HepG2 (cell line): ENCODE results near the gene CHCHD5. TPM values are rescaled to one million over a fixed set of nuclear protein-coding genes. Genes with fewer than 3 reads are reported as not detected.

Source experiments
- AGO1 ChIP-seq: fragments of 200-400 bp; formaldehyde crosslinking; IDR thresholded peaks from 2 replicates; pipeline ENCODE4 v1.6.1; 2017; ENCODE audit warnings: mild to moderate bottlenecking, low read depth, low read length, moderate library complexity; ENCODE audit not compliant: poor library complexity, severe bottlenecking
- AGO2 ChIP-seq: fragments of 200-400 bp; formaldehyde crosslinking; optimal IDR thresholded peaks from 2 replicates; pipeline ENCODE3; 2017; ENCODE audit warnings: mild to moderate bottlenecking, low read depth, low read length, moderate library complexity
- AKAP8 ChIP-seq: sonication (generic); formaldehyde crosslinking; IDR thresholded peaks from 2 replicates; pipeline ENCODE4 v1.5.1; 2020; ENCODE audit warnings: mild to moderate bottlenecking, missing genetic modification reagents
- ETV5 ChIP-seq: IDR thresholded peaks from 2 replicates; pipeline ENCODE4 v1.6.1; 2018; ENCODE audit warnings: missing biosample characterization, missing genetic modification reagents, inconsistent platforms, borderline replicate concordance
- FOXO4 ChIP-seq: sonication (generic); formaldehyde crosslinking; conservative IDR thresholded peaks from 2 replicates; pipeline ENCODE4 v1.8.1; 2023; ENCODE audit warnings: missing genetic modification reagents
- GABPA ChIP-seq, 2 experiments: IDR thresholded peaks; 2 replicates each; pipeline ENCODE4 v1.6.1; 2011 to 2016; ENCODE audit warnings: low read depth in 2 of 2, low read length in 1 of 2, missing biosample characterization in 1 of 2, missing genetic modification characterization in 1 of 2
- HINFP ChIP-seq: sonication (generic); formaldehyde crosslinking; IDR thresholded peaks from 2 replicates; pipeline ENCODE4 v1.4.0; 2020; ENCODE audit warnings: low read depth, mild to moderate bottlenecking, missing genetic modification reagents
- HNF1A ChIP-seq, 2 experiments: sonication (generic) in 1 of 2; formaldehyde crosslinking in 1 of 2; IDR thresholded peaks; 2 replicates each; pipeline versions ENCODE4 v1.4.0 to v1.6.1; 2016 to 2020; ENCODE audit warnings: borderline replicate concordance in 1 of 2, low read depth in 1 of 2, mild to moderate bottlenecking in 1 of 2, missing genetic modification reagents in 1 of 2
- MEF2D ChIP-seq: sonication (generic); formaldehyde crosslinking; IDR thresholded peaks from 2 replicates; pipeline ENCODE4 v1.5.1; 2020; ENCODE audit warnings: mild to moderate bottlenecking, missing genetic modification reagents
- MTA1 ChIP-seq: sonication (generic); formaldehyde crosslinking; IDR thresholded peaks from 2 replicates; pipeline ENCODE4 v1.4.0; 2020; ENCODE audit warnings: missing genetic modification reagents, mild to moderate bottlenecking, borderline replicate concordance
- MXD3 ChIP-seq: IDR thresholded peaks from 2 replicates; pipeline ENCODE4 v1.6.1; 2016; ENCODE audit warnings: mild to moderate bottlenecking, missing biosample characterization, missing genetic modification reagents
- MXD4 ChIP-seq: IDR thresholded peaks from 2 replicates; pipeline ENCODE4 v1.6.1; 2016; ENCODE audit warnings: mild to moderate bottlenecking, missing biosample characterization, missing genetic modification reagents
- NONO ChIP-seq, 2 experiments: fragments of 450-650 bp in 1 of 2; sonication (generic) in 1 of 2; formaldehyde crosslinking in 1 of 2; IDR thresholded peaks in 1 of 2; conservative IDR thresholded peaks in 1 of 2; 2 replicates each; pipeline versions ENCODE4 v1.6.1 to v1.8.0; 2017 to 2022; ENCODE audit warnings: mild to moderate bottlenecking in 1 of 2, missing genetic modification reagents in 1 of 2, moderate library complexity in 1 of 2
- RFX1 ChIP-seq: fragments of 450-650 bp; IDR thresholded peaks from 2 replicates; pipeline ENCODE4 v1.6.1; 2017
- SIN3B ChIP-seq: fragments of 150-350 bp; IDR thresholded peaks from 2 replicates; pipeline ENCODE4 v1.6.1; 2014; ENCODE audit warnings: low read length
- SRSF4 ChIP-seq: fragments of 200-400 bp; formaldehyde crosslinking; IDR thresholded peaks from one replicate; pipeline ENCODE4 v1.6.1; 2018; ENCODE audit warnings: mild to moderate bottlenecking, low read depth, low read length, moderate library complexity; ENCODE audit not compliant: poor library complexity, severe bottlenecking
- ZBTB26 ChIP-seq: IDR thresholded peaks from 2 replicates; pipeline ENCODE4 v1.6.1; 2016; ENCODE audit warnings: missing compliant biosample characterization, missing genetic modification reagents, borderline replicate concordance
- ZNF292 ChIP-seq: sonication (generic); formaldehyde crosslinking; IDR thresholded peaks from 2 replicates; pipeline ENCODE4 v1.8.1; 2022; ENCODE audit warnings: mild to moderate bottlenecking, low read depth, missing genetic modification reagents, borderline replicate concordance
- ZNF317 ChIP-seq: sonication (generic); formaldehyde crosslinking; IDR thresholded peaks from 2 replicates; pipeline ENCODE4 v1.5.0; 2020; ENCODE audit warnings: mild to moderate bottlenecking, missing genetic modification reagents
- ZNF709 ChIP-seq: sonication (generic); formaldehyde crosslinking; IDR thresholded peaks from 2 replicates; pipeline ENCODE4 v1.5.0; 2020; ENCODE audit warnings: mild to moderate bottlenecking, missing genetic modification reagents
- ZSCAN12 ChIP-seq: sonication (generic); formaldehyde crosslinking; IDR thresholded peaks from 2 replicates; pipeline ENCODE4 v1.9.0; 2021; ENCODE audit warnings: mild to moderate bottlenecking, missing genetic modification reagents
- polyA plus RNA-seq, 8 experiments: library from polyadenylated mRNA; depleted of rRNA in 3 of 8; stranded (reverse) in 7 of 8; unstranded in 1 of 8; fragments of >200 nt; fragmentation: Illumina TruSeq in 4 of 8; extraction: Trizol in 4 of 8; gene quantifications; 2 replicates each; pipeline versions ENCODE4 v1.2.1 to v1.2.3, GENCODE V29; 2011 to 2016; ENCODE audit warnings: low read depth in 4 of 8, missing spikeins in 1 of 8, mixed read lengths in 1 of 8; ENCODE audit not compliant: insufficient read depth in 1 of 8
- total RNA-seq, 5 experiments: library from RNA; depleted of rRNA; stranded (reverse); fragments of >200 nt; fragmentation: Illumina TruSeq; extraction: Trizol; gene quantifications; 2 replicates each; pipeline ENCODE4 v1.2.3, GENCODE V29; 2016; ENCODE audit warnings: low read depth in 1 of 5

The CHCHD5 gene
- total and polyA plus RNA-seq, 2 of the 13 experiments (the other 11 are each of a cell fraction or from before 2014, with no cell fraction given) = 19.0 to 23.9 TPM

GRCh38 chr2:112584891-112585250, 462 bp downstream of the CHCHD5 start (continued):
- TF ChIP-seq AGO1 (no peak), AGO2 (no peak), MEF2D (CRISPR knock-in tag) (no peak), ZSCAN12 (CRISPR knock-in tag) (no peak), ZBTB26 (CRISPR knock-in tag) (no peak), SRSF4 (no peak), MXD4 (peak; percentile 3; the same call in 1 of the 2 replicates), GABPA (IDR thresholded peaks at IDR 0.05; ENCODE audit: low read depth, low read length) (no peak), GABPA (CRISPR knock-in tag; IDR thresholded peaks at IDR 0.05; ENCODE audit: low read depth) (no peak), FOXO4 (CRISPR knock-in tag) (no peak), SIN3B (no peak), MXD3 (CRISPR knock-in tag) (no peak), ZNF317 (CRISPR knock-in tag) (peak; percentile 91), ZNF709 (CRISPR knock-in tag) (0 out of 2 replicates have a peak, but pooled peaks have one; percentile 12), MTA1 (CRISPR knock-in tag) (no peak), NONO (IDR thresholded peaks at IDR 0.05) (no peak), NONO (CRISPR knock-in tag; conservative IDR thresholded peaks at IDR 0.05) (no peak), ZNF292 (CRISPR knock-in tag) (no peak; the same call in 1 of the 2 replicates), HNF1A (IDR thresholded peaks at IDR 0.05; ENCODE audit: low read depth) (no peak), HNF1A (CRISPR knock-in tag; IDR thresholded peaks at IDR 0.05; ENCODE audit: borderline replicate concordance) (no peak), ETV5 (no peak), RFX1 (no peak), HINFP (CRISPR knock-in tag) (no peak), AKAP8 (no peak)
